Glomerular visceral epithelial cell (primary cell): ENCODE data around the gene ATCAY.
"Not testable (repeated sequence)": the region's sequence is repeated elsewhere in the genome, so short reads cannot be mapped to it uniquely, and the experiment has no call there.

ENCODE experiments used
- DNase-seq: peaks from one replicate; pipeline ENCODE4 v3.0.0-alpha.2; 2016; ENCODE audit errors: extremely low spot score

Gene ATCAY

DNA sequence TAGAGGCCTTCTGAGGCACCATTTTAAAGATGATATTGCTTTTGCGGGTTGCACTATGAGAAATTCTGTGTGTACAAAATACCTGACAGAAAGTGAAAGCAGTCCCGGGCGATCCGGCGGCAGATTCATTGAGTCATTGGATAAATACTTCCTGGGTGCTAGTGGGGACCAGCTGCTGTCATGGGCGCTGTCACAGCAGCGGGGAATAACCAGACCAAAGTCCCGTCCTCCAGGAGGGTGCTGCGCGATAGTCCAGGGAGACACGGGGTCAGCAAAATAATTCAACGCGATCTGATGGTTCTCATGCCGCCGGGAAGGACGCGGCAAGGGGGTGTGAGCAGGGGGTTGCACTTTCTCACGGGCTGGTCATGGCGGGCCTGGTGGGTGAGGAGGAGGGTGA lies 25.2 kb upstream of the ATCAY start:
- DNase-seq = peak; percentile 19

DNA sequence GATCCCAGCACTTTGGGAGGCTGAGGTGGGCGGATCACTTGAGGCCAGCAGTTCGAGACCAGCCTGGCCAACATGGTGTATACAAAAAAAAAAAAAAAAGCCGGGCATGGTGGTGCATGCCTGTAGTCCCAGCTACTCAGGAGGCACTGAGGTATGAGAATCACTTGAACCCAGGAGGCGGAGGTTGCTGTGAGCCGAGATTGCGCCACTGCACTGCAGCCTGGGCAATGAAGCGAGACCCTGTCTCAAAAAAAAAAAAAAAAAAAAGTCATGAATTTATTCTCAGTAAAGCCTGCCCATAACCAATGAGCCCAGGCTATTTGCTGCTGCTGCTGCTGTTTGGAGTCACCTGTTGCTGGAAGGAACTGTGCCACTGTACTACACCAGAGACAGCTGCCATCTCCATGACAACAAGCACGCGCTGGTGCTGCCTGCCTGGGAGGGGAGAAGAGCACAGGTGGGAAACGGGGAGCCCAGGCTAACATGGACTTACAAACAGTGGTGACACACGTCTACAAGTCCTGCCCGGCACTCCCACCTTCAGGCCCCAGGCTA lies 23.0 kb upstream of the ATCAY start:
- peak; percentile 32 for DNase-seq

GRCh38 chr19:3860499-3860898 lies 20.0 kb upstream of the ATCAY start:
- DNase-seq = no peak

DNA sequence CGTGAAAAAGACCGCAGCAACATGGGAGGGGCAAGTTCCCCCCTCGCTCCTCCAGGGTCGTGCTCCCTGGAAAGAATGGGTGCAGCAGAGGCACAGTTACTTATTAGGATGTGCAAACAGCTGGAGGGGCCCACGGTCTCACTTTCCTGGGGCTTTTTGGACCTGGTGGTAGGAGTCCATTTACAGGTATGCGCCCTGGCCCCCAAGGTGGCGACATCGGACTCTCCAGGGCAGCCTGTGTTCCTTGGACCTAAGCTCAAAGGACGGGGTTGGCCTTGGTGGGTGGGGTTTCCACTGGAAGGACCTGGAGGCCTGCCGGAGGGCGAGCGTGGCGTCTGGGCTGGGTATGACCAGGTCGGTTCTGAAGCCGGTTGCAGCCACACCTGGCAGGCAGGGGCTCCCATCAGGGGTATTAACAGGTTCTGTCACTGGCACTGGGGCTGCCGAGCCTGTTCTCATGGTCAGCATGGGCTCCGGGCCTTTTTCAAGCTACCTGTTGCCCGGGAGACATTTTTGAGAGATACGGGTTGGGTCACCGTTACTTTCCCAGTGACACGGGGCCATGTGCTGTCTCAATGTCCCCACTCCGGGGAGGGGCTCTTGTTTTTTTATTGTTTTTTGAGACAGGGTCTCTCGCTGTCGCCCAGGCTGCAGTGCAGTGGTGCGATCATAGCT lies 17.5 kb upstream of the ATCAY start:
- DNase-seq = no peak

- DNase-seq = no peak
These were observed 16.8 kb upstream of the ATCAY start for GRCh38 chr19:3863648-3864047.

GRCh38 chr19:3866910-3867638 lies 13.4 kb upstream of the ATCAY start:
- no peak for DNase-seq

DNA sequence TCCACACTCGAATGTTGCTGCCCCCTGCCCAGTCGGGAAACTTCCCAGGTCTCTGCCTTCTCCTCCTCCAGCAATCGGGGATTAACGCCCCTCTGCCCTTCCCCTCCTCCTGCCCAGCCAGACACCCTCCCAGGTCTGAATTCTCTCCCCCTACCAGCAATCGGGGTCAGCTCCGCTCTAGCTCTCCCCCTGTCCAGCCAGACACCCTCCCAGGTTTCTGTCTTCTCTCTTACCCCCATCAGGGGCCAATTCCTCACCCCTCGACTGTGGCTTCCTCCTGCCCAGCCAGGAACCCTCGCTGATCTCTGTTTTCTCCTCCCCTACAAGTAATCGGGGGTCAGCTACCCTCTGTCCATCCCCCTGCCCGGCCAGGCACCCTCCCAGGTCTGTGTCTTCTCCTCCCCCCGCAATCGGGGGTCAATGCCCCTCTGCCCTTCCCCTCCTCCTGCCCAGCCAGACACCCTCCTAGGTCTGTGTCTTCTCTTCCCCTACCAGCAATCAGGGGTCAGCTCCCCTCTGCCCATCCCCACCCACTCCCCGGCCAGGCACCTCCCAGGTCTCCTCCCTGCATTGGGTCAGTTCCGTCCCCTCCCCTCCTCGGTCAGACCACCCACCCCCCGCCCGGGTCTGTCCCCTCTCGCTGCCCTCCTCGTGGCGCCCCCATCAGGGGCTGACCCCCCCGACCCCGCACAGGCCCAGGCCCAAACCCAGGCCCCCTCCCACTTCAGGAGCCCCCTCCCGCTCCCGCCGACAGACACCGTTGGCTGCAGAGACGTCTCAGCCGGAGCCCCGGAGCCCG lies 12.3 kb upstream of the ATCAY start:
- DNase-seq = no peak

- no peak for DNase-seq
These were observed 11.6 kb upstream of the ATCAY start, which contains the start of gene ZFR2 for GRCh38 chr19:3868770-3869456. Gene ZFR2 (minus strand): TSS chr19:3869038. CDS start chr19:3869017, 21 bp downstream.

- no peak for DNase-seq
These were observed 7.3 kb upstream of the ATCAY start for GRCh38 chr19:3873151-3873550.

DNA sequence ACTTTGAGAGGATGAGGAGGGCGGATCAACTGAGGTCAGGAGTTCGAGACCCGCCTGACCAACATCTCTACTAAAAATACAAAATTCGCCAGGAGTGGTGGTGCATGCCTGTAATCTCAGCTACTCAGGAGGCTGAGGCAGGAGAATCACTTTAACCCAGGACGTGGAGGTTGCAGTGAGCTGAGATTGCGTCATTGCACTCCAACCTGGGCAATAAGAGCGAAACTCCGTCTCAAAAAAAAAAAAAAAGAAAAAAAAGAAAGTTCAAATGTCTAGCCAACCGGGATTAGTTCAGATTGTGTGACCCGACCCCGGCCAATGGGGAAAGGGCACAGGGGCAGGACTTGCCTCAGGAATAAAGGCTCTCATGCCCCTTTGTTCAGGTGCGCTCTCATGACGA lies 5.8 kb upstream of the ATCAY start:
- not testable (repeated sequence) for DNase-seq

DNA sequence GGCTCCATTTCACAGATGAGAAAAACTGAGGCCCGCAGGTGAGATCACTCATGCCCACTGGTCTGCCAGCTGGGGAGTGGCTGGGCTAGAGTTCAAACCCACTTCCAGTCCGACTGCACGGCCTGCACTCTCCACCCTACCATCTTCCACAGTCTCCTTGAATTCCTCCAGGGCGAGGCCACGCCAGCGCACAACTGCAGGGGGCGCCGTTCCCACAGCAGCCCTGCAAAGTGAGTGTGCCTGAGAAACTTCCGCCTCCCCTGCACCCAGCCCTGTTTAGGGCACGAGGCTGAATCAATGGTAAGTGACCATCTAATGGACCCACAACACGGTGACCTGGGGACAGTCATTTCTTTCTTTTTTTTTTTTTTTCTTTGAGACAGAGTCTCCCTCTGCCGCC lies 829 bp upstream of the ATCAY start:
- DNase-seq = no peak

GRCh38 chr19:3881272-3882040 lies 971 bp downstream of the ATCAY start:
- DNase-seq = no peak

GRCh38 chr19:3882041-3882384 lies 1.5 kb downstream of the ATCAY start:
- DNase-seq = no peak

DNA sequence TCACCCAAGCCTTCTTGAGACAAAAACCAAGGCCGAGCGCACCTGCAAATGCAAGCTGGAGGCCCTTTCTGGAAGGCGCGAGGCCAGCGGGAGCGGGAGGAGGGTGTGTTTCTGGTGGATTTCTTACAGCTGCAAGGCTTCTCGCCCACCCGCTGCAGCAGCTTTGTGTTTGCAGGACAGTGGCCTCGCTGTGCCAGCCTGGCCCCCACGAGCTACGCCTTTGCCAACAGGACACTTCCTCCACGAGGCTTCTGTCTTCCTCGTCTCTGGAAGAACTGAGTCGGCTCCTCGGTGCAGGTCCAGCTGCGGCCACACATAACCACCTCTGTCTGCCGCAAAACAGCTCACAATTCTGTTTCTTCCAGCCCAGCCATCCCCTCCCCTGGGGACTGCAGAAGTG lies 10.1 kb downstream of the ATCAY start:
- DNase-seq = no peak

DNA sequence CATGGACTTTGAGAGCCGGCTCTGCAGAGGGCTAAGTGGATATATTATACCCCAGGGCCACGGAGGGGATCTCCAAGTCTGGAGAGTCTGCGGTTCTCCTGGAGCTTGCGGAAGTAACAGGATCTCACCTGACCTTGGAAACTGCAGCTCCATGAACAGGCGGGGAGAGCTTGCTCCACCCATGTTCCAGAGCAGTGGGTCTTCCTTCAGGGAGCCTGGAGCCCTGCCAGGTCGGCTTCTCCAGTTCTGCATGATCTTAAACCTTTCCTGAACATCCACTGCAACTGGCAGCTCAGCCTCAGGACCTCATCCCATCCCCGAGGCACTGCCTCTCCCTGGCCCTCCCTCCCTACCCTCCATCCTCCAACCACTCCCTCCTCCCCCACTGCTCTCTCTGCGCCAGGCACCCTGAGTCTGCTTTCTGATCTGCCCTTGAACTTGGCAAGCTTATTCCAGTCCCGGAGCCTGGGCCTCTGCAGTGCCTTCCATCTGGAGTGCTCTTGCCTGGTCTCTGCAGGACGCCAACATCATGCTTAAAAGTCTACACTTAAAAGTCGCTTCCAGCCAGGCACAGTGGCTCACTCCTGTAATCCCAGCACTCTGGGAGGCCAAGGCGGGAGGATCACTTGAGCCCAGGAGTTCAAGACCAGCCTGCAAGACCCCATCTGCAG lies 13.2 kb downstream of the ATCAY start:
- DNase-seq = no peak

DNA sequence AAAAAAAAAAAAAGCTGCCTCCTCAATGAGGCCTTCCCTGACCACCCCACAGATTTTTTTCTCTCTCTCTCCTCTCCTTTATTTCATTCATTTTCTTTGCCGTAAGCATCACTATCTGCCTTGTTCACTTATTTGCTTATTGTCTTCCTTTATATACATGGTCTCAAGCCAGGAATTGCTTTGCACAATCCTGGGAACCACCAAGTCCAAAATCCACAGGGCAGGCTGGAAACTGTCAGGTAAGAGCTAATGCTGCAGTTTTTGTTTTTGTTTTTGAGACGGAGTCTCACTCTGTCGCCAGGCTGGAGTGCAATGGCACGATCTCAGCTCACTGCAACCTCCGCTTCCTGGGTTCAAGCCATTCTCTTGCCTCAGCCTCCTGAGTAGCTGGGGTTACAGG lies 14.5 kb downstream of the ATCAY start:
- DNase-seq = not testable (repeated sequence)

DNA sequence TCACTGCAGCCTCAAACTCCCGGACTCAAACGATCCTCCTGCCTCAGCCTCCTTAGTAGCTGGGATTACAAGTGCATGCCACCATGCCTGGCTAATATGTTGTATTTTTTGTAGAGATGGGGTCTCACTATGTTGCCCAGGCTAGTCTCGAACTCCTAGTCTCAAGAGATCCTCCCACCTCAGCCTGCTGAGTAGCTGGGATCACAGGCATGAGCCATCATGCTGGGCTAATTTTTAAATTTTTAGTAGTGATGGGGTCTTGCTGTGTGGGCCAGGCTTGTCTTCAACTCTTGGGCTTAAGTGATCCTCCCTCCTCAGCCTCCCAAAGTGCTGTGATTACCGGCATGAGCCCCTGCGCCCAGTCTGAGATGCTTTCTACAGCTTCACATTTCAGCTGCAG lies 15.3 kb downstream of the ATCAY start:
- no peak for DNase-seq

- DNase-seq = no peak
These were observed 17.5 kb downstream of the ATCAY start for GRCh38 chr19:3897936-3898335.

DNA sequence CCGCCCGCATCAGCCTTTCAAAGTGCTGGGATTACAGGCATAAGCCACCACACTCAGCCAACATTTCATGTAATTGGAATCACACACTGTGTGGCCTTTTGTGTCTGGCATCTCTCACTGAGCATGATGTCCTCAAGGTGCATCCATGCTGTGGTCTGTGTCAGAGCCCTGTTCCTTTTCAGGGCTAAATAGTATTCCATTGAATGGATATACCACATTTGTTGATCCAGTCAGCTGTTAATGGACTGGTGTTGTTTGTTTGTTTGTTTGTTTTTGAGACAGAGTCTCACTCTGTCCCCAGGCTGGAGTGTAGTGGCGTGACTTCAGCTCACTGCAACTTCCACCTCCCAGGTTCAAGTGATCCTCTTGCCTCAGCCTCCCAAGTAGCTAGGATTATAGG lies 17.9 kb downstream of the ATCAY start:
- no peak for DNase-seq

- DNase-seq = no peak
These were observed 19.2 kb downstream of the ATCAY start for GRCh38 chr19:3899531-3900294.
